ENCODE data around the gene PGR. TPM values are rescaled to one million over a fixed set of nuclear protein-coding genes. Genes with fewer than 3 reads are reported as not detected.

PGR gene
- total RNA-seq, 1 donor from 2014 or later, result not detected

- H3K4me3 Mint-ChIP-seq, result no peak overlapping the region
These were observed 29.0 kb downstream of the PGR start for GRCh38 chr11:101100601-101101000.

GRCh38 chr11:101096036-101096704 is 33.4 kb downstream of the PGR start:
- TF ChIP-seq CTCF (conservative IDR thresholded peaks at IDR 0.05), result no peak
- no peaks in the 10 kb centered on the region for H3K36me3 Mint-ChIP-seq (ENCODE audit: low read depth)
- no peak overlapping the region for H3K4me3 Mint-ChIP-seq
- H3K4me1 Mint-ChIP-seq, result no peaks in the 10 kb centered on the region
- H3K27me3 Mint-ChIP-seq (ENCODE audit: low read depth), result no peaks in the 10 kb centered on the region
- no peak for DNase-seq (ENCODE audit: low read depth, low spot score)
- no peak overlapping the region for H3K27ac Mint-ChIP-seq (ENCODE audit: unreplicated experiment)
- H3K9me3 Mint-ChIP-seq, result no peaks in the 10 kb centered on the region

More at GRCh38 chr11:101100601-101101000, 29.0 kb downstream of the PGR start:
- Mint-ChIP-seq H3K4me1 (no peaks in the 10 kb centered on the region), H3K27me3 (ENCODE audit: low read depth) (peaks cover 4% of the 10 kb centered on the region), H3K36me3 (ENCODE audit: low read depth) (peaks cover 3% of the 10 kb centered on the region), H3K27ac (ENCODE audit: unreplicated experiment) (no peak overlapping the region), H3K9me3 (peaks cover 8% of the 10 kb centered on the region)
- TF ChIP-seq CTCF (conservative IDR thresholded peaks at IDR 0.05), result no peak
- no peak for DNase-seq (ENCODE audit: low read depth, low spot score)

- TF ChIP-seq CTCF (conservative IDR thresholded peaks at IDR 0.05), result no peak
- Mint-ChIP-seq H3K9me3 (no peaks in the 10 kb centered on the region), H3K4me3 (no peak overlapping the region)
These were observed 37.8 kb downstream of the PGR start for GRCh38 chr11:101091781-101092180.

GRCh38 chr11:101090679-101091270 is 38.8 kb downstream of the PGR start:
- Mint-ChIP-seq H3K9me3 (no peaks in the 10 kb centered on the region), H3K4me1 (no peaks in the 10 kb centered on the region), H3K4me3 (no peak overlapping the region), H3K27ac (ENCODE audit: unreplicated experiment) (no peak overlapping the region), H3K27me3 (ENCODE audit: low read depth) (no peaks in the 10 kb centered on the region), H3K36me3 (ENCODE audit: low read depth) (no peaks in the 10 kb centered on the region)
- no peak for DNase-seq (ENCODE audit: low read depth, low spot score)
- no peak for TF ChIP-seq CTCF (conservative IDR thresholded peaks at IDR 0.05)

More at GRCh38 chr11:101091781-101092180, 37.8 kb downstream of the PGR start:
- Mint-ChIP-seq H3K4me1 (no peaks in the 10 kb centered on the region), H3K27me3 (ENCODE audit: low read depth) (no peaks in the 10 kb centered on the region), H3K36me3 (ENCODE audit: low read depth) (no peaks in the 10 kb centered on the region), H3K27ac (ENCODE audit: unreplicated experiment) (no peak overlapping the region)
- DNase-seq (ENCODE audit: low read depth, low spot score), result no peak

- Mint-ChIP-seq H3K9me3 (peaks cover 11% of the 10 kb centered on the region), H3K27me3 (ENCODE audit: low read depth) (no peaks in the 10 kb centered on the region)
These were observed 46.3 kb downstream of the PGR start for GRCh38 chr11:101083335-101083734.

More at GRCh38 chr11:101083335-101083734, 46.3 kb downstream of the PGR start:
- Mint-ChIP-seq H3K27ac (ENCODE audit: unreplicated experiment) (no peak overlapping the region), H3K36me3 (ENCODE audit: low read depth) (no peaks in the 10 kb centered on the region), H3K4me3 (no peak overlapping the region), H3K4me1 (no peaks in the 10 kb centered on the region)
- no peak for DNase-seq (ENCODE audit: low read depth, low spot score)
- TF ChIP-seq CTCF (conservative IDR thresholded peaks at IDR 0.05), result no peak

All from neural crest cell (in vitro differentiated cells).